Measurements from ENCODE around the gene CYLC2. TPM values are rescaled to one million over a fixed set of nuclear protein-coding genes. Genes with fewer than 3 reads are reported as not detected.

Gene CYLC2
- total and polyA plus RNA-seq, 2 donors: not detected

Small RNA genes within 50 kb of the gene (small RNA-seq; reads per million reads assigned to genes)
- gene AL589823.1: not detected
